A172 (cell line): ENCODE measurements around the gene SBF1. TPM values are rescaled to one million over a fixed set of nuclear protein-coding genes. Genes with fewer than 3 reads are reported as not detected.
"Not testable (repeated sequence)": the region's sequence is repeated elsewhere in the genome, so short reads cannot be mapped to it uniquely, and the experiment has no call there.

Experiments used
- DNase-seq: peaks from one replicate; pipeline ENCODE4 v3.0.0-alpha.2; 2015; ENCODE audit warnings: low spot score
- total RNA-seq: library from RNA; depleted of rRNA; stranded (reverse); fragments of >200 nt; shearing (Covaris generic); gene quantifications from 2 replicates; pipeline ENCODE4 v1.2.3, GENCODE V29; 2014; rRNA removed

The SBF1 gene
- total RNA-seq, result 43.0 and 48.2 TPM in 2 replicates

- peak; percentile 62 for DNase-seq
These were observed at the start of gene SBF1 for GRCh38 chr22:50474710-50475651. Gene SBF1, minus strand, starts transcription at chr22:50475035. Its CDS starts 195 bp downstream, at chr22:50474840.

DNA sequence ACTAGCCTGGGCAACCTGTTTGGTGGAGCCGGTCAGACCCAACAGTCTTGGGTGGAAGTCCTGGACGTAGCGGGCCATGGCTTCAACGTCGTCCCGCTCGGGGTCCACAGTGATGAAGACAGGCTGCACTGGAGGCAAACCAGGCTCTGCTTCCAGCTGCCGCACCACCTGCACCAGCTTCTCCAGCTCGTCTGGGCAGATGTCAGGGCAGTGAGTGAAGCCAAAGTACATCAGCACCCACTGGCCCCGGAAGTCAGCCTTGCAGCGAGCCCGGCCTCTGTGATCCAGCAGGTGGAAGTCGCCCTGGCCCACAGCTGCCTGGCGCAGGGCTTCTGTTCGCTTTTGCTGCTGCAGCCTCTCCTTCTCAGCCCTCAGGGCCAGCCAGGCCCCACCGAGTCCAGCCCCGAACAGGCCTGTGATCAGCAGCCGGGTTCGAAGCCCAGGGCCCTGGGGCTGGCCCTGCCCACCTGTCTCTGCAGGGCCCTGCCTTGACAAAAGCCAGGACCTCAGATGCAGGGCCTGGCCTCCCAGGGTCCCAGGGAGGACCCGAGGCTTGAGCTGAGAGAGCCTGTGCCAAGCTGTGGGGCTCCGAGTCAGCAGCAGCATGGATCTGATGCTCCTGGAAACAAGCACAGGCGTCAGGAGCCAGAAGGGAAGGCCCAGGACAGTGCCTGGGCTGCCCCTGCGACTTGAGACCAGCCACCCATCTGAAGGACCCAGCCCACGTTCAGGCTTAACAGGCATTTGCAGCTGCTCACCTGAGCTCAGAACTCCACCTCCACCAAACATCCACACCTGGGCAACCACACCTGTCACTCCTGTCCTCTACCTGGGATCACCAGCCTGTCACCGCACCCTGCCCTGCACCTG is 49.2 kb upstream of the SBF1 start:
- DNase-seq, result no peak

DNA sequence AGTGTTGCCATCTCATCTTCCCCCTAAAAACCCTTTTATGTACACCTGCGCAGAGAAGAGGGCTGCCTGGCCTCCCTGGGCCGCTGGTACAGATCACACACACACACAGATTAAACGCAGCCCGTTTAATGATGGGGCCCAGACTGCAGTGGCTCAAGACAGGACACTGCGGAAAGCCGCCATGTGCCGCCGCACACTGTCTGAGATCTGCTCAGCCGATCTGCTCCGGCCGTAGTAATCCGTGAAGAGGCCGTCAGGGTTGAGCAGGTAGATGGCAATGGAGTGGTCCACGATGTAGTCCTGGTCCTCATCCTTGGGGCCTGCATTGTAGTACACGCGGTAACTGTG is 48.6 kb upstream of the SBF1 start:
- no peak for DNase-seq

- DNase-seq, result no peak
These were observed 48.1 kb upstream of the SBF1 start for GRCh38 chr22:50522806-50523438.

DNA sequence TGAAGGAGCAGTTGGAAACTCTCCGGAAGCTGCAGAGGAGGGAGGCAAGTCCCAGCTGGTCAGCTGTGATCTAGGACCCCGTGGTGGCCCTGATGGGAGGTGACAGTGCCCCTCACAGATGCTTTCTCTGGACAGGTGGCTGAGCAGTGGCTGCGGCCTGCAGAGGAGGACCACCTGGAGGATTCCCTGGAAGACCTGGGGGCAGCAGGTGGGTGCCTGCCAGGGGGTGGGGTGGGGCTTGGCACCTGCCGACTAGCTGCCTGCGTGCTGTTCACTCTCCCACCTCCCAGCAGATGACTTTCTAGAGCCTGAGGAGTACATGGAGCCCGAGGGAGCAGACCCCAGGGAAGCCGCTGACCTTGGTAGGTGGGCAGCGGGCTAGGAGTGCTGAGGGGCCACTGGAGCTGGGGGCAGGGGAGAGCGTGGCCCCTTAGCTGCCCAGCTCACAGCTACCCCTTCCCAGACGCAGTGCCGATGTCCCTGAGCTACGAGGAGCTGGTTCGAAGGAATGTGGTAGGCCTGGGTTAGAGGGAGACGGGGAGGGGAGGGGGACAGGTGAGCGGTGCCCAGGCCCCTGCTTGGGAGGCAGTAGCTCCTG is 47.5 kb upstream of the SBF1 start:
- no peak for DNase-seq

- DNase-seq, result no peak
These were observed 46.9 kb upstream of the SBF1 start for GRCh38 chr22:50521710-50522109.

- no peak for DNase-seq
These were observed 46.1 kb upstream of the SBF1 start for GRCh38 chr22:50520826-50521453.

DNA sequence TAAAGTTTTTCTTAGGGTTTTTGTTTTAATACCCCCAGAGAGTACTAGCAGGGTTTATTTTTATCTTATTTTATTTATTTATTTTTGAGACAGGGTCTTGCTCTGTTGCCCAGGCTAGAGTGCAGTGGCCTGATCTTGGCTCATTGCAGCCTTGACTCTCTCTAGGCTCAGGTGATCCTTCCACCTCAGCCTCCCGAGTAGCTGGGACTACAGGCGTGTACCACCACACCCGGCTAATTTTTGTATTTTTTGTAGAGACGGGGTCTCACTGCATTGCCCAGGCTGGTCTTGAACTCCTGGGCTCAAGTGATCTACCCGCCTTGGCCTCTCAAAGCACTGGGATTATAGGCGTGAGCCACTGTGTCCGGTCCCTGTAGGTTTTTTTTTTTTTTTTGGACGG is 45.3 kb upstream of the SBF1 start:
- not testable (repeated sequence) for DNase-seq

GRCh38 chr22:50519151-50519550 is 44.3 kb upstream of the SBF1 start:
- no peak for DNase-seq

GRCh38 chr22:50518606-50519005 is 43.8 kb upstream of the SBF1 start:
- DNase-seq, result no peak

DNA sequence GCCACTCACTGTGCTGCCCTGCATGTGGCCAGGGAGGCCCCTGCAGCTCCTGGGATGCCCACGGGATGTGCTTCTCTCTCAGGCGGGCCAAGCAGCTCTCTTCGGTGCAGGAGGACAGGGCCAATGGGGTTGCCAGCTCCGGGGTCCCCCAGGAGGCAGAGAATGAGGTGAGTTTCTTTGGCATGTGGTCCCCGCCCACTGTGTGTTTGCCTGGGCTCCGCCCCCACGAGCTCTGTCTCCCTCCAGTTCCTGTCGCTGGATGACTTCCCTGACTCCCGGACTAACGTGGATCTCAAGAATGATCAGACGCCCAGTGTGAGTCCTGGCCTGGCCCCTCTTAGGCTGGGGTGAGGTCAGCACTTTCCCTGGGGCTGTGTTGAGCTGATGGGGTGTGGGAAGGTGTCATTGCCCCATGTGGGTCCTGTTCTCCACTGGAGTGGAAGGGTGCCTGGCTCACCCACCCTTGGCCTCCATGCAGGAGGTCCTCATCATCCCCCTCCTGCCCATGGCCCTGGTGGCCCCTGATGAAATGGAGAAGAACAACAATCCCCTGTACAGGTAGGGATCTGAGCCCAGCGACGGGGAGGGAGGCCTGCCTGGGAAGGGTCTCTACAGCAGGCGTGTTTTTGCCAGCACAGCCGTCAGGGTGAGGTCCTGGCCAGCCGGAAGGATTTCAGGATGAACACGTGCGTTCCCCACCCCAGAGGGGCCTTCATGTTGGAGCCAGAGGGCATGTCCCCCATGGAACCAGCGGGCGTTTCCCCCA is 42.8 kb upstream of the SBF1 start:
- DNase-seq, result no peak

DNA sequence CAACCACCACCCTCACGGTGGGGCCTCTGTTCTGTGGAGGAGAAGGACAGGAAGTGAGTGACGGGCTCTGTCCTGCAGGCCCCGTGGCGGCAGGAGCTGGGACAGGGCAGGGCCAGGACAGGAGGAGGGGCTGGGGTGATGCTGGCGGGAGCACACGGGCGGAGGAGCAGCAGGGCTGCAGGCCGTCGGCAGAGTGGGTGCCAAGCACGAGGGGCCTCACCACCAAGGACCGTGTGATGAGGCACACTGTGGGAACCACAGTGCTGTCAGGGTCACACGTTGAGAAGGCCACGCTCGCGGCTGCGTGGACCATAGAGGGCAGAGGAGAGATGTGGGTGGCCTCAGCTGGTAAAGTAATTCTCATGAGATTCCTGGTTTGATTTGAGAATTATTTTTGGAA is 42.1 kb upstream of the SBF1 start:
- no peak for DNase-seq

GRCh38 chr22:50516068-50516467 is 41.2 kb upstream of the SBF1 start:
- no peak for DNase-seq

DNA sequence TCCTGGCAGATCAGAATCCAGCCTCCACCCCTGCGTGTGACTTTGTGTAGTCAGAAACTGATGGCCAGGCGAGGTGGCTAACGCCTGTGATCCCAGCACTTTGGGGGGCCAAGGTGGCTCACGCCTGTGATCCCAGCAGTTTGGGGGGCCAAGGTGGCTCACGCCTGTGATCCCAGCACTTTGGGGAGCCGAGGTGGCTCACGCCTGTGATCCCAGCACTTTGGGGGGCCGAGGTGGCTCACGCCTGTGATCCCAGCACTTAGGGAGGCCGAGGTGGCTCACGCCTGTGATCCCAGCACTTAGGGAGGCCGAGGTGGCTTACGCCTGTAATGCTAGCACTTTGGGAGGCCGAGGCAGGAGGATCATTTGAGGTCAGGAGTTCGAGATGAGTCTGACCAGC is 38.3 kb upstream of the SBF1 start:
- DNase-seq, result no peak

DNA sequence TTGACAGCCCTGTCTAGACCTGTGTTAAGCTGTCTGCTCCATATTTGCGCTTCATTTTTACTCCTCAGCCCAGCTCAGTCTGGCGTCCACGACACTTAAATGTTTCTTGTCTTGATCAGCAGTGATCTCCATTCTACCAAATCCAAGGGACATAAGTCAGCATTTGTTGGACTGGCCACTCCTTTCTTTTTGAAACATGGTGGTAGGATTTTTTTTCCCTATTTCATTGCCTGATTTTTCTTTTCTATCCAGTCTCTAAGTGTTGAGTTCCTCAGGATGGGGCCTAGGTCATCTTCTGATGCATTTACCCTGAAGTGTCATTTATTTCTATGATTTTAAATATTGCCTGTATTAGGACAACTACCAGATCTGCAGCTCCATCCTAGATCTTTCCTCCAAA is 34.1 kb upstream of the SBF1 start:
- DNase-seq, result no peak

- DNase-seq, result peak; percentile 74
These were observed 33.4 kb upstream of the SBF1 start, which contains the start of gene NCAPH2 for GRCh38 chr22:50507991-50508884. Gene NCAPH2, plus strand, starts transcription at chr22:50508224. Its CDS starts 114 bp downstream, at chr22:50508338.

DNA sequence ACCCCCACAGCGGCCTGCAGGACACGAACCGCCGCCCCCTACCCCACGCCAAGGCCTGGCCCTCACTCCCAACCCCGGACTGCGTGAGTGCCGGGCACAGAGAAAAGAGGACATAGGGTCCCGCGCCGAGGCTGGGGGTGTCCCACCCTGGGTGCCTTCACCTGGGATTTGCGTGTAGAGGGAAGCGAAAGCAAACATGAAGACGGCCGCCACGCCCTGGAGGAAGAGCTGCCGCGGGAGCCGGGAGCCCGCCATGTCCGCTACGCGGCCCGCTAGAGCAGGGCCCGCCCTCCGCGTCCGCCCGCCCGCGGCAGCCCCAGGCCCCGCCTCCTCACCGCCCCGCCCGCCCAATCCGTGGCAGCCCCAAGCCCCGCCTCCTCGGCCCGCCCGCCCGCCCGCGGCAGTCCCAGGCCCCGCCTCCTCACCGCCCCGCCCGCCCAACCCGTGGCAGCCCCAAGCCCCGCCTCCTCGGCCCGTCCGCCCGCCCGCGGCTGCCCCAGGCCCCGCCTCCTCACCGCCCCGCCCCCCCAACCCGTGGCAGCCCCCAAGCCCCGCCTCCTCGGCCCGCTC is 32.7 kb upstream of the SBF1 start, which contains the start of gene LMF2:
TSS of gene LMF2 (minus strand) at position 282 of the 570 bp plus-strand sequence. CDS start at position 255, 27 bp downstream.
- DNase-seq, result peak; percentile 46

GRCh38 chr22:50506611-50507420 is 32.0 kb upstream of the SBF1 start:
- no peak for DNase-seq
